SKM-1 (cell line): Measurements from ENCODE around the gene KIF17.

ENCODE experiments used
- DNase-seq: peaks from one replicate; lab custom pipeline; 2025; ENCODE audit not compliant: unreplicated experiment; lab: John Stamatoyannopoulos, UW

Gene KIF17

GRCh38 chr1:20711285-20712214, 6.3 kb downstream of the KIF17 start:
- DNase-seq = peak; percentile 65

- DNase-seq = no peak
These were observed 7.1 kb downstream of the KIF17 start for GRCh38 chr1:20710469-20711284.

GRCh38 chr1:20709868-20710267, 7.9 kb downstream of the KIF17 start:
- no peak for DNase-seq

- no peak for DNase-seq
These were observed 8.9 kb downstream of the KIF17 start for GRCh38 chr1:20708891-20709290.

GRCh38 chr1:20708057-20708456, 9.8 kb downstream of the KIF17 start:
- DNase-seq = no peak

DNA sequence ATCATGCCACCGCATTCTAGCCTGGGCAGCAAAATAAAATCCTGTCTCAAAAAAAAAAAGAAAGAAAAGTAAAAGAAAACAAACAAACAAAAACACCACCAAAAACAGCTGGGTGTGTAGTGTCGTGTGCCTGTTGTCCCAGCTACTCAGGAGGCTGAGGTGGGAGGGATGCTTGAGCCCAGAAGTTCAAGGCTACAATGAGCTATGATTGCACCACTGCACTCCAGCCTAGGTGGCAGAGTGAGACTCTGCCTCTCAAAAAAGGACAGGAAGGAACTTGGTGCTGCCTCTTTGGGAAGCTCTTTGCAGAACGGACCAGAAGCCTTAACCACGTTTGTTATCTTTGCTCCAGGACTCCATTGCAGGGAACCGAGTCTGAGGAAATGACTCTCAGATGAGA, 11.0 kb downstream of the KIF17 start:
- no peak for DNase-seq

GRCh38 chr1:20705203-20705755, 12.5 kb downstream of the KIF17 start:
- no peak for DNase-seq

- DNase-seq = no peak
These were observed 13.2 kb downstream of the KIF17 start for GRCh38 chr1:20704390-20705202.

GRCh38 chr1:20703124-20703756, 14.6 kb downstream of the KIF17 start:
- DNase-seq = no peak

DNA sequence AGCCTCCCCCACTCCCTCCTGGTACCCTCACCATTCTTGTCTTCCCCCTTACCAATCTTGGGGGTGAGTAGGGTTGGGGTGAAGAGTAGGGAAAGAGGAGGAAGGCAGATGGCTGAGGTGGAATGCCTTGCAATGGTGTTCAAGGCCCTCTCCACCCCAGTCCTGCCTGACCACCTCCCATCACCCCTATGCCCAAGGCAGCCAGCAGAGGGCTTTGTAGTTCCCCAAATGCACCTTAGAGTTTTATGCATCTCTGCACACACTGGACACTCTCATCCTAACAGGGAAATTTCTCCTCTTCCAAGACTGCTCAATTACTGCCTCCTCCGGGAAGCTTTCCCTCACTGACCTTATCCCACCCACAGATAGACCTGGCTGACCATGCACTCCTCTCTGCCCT, 15.4 kb downstream of the KIF17 start:
- DNase-seq = no peak

DNA sequence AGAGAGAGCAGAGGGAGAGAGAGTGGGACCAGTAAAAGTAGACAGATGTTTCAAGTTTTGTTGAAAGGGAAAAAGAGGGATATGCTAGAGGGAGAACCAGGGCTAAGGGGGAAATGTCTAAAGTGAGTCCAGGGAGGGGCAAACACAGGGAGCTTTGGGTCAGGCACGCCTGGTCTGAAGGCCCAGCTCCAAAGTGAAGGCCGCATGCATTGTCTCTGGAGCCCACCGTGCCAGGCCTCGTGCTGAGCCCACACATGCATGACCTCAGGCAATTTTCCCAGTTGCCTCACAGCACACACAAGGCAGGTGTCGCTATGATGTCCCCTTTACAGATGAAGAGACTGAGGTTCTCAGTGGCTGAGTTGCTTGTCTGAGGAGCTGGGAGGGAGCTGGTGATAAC, 16.0 kb downstream of the KIF17 start:
- no peak for DNase-seq

DNA sequence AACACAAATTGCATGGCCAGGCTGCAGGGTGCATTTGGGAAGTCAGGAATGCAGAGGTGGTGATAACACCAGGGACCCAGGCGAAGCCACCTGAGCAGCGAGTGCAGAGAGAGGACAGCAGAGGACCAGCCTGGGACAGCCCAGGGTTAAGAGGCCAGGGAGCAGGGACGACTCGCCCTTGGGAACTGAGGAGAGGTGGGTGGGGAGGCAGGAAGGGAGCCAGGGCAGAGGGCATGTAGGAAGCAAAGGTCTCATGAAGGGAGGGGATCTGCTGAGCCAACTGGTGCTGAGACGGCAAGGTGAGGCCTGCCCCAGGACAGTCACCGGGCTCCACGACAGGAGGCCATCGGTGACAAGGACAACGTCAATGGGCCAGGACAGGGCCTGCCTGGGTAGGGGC, 16.4 kb downstream of the KIF17 start:
- no peak for DNase-seq

GRCh38 chr1:20700636-20701215, 17.1 kb downstream of the KIF17 start:
- no peak for DNase-seq

- no peak for DNase-seq
These were observed 18.2 kb downstream of the KIF17 start for GRCh38 chr1:20699558-20699957.

DNA sequence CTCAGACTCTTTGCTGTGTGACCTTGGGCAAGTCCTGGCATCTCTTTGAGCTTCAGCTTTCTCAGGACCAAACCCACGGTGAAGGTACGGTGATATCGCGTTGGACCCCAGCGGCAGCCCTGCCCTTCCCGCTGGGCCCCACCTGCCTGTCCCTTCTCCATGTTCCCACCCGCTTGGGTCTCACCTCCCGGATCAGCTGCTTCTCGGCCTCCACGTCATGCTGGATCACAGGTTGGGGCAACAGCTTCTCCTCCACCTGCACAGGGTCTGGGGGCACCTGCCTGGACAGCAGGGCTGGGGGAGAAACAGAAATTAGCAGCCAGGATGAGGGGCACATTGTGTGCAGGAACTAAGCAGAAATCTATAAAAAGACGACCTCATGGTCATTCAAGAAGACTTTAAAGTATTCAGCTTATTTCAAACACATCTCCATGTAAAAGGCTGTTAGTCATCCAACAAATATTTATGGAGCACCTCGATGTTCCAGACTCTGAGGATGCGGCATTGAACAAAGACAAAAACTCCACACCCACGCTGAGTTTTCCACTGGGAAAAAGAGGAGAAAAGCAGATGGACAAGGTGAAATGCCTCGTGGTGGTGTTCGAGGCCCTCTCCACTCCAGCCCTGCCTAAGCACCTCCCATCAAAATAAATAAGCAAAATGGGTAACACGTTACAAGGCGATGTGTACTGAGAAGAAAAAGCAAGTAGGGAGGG, 19.5 kb downstream of the KIF17 start:
- DNase-seq = no peak

- no peak for DNase-seq
These were observed 20.2 kb downstream of the KIF17 start for GRCh38 chr1:20697563-20697962.

DNA sequence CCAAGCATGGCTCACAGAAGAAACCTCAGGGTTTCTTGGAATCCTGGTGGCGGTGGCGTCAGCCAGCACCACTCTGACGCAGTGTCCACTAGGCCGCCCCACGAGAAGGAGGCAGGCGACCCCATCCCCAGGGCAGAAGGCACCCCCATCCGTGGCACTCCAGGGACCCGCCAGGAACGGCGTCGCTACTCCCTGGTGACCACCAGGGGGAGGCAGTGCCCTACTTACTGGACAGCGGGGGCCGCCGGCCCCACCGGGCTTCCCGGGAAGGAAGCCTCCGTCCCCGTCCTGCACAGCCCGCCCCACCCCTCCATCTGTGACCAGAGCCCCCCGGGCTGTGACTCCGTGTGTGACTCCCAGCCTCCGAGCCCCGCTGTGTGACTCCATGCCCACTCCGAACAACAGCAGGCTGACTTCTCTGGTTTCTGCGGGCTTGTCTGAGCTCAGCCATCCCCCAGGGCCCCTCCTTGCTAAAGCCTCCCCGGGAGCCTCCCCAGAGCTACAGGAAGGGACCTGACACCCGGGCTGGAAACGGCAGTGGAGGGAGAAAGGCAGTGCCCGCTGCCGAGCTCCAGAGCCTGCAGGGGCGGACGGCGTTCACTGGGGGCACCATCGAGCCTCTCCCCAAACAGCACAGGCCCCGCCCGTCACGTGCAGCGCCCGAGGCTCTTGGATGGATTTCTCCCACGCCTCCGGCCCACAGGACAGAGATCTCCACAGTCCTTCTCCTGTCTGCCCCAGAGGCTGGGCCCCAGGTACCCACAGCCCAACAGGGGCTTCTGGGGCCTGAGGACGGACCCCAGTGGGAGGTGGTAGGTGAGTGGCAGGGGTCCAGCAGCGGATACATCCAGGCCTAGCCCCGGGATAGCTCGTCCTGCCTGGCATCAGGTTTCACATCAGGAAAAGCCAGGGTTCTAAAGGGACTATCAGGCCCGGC, 21.1 kb downstream of the KIF17 start:
- DNase-seq = peak; percentile 74

- no peak for DNase-seq
These were observed 22.3 kb downstream of the KIF17 start for GRCh38 chr1:20695515-20695914.
